Esophagus muscularis mucosa (tissue), 4 donors: ENCODE data around the gene COL27A1. TPM values are rescaled to one million over a fixed set of nuclear protein-coding genes. Genes with fewer than 3 reads are reported as not detected.

Experiments used
- DNase-seq: peaks from one replicate; pipeline ENCODE4 v3.0.0-alpha.2; 2017; ENCODE audit errors: extremely low spot score
- H3K27ac ChIP-seq, 4 donors: fragments of 200-600 bp; sonication (generic); replicated peaks in 1 of 4; 1 replicate in 3 of 4; 2 replicates in 1 of 4; pipeline ENCODE4 v1.5.1; 2016 to 2019; ENCODE audit warnings: mild to moderate bottlenecking in 1 of 4
- H3K27me3 ChIP-seq, 4 donors: fragments of 200-600 bp; sonication (generic); one replicate each; pipeline versions ENCODE4 v1.5.1 to v1.6.0; 2016 to 2019
- H3K36me3 ChIP-seq, 4 donors: fragments of 200-600 bp; sonication (generic); one replicate each; pipeline ENCODE4 v1.5.1; 2016 to 2019
- H3K4me1 ChIP-seq, 4 donors: fragments of 200-600 bp; sonication (generic); one replicate each; pipeline ENCODE4 v1.5.1; 2016 to 2019
- H3K4me3 ChIP-seq, 4 donors: fragments of 200-600 bp; sonication (generic); 1 replicate in 2 of 4; 2 replicates in 2 of 4; pipeline ENCODE4 v1.5.1; 2016 to 2019; ENCODE audit warnings: mild to moderate bottlenecking in 4 of 4, moderate library complexity in 1 of 4
- H3K9me3 ChIP-seq, 4 donors: fragments of 200-600 bp; sonication (generic); 1 replicate in 3 of 4; 2 replicates in 1 of 4; pipeline ENCODE4 v1.5.1; 2016 to 2019
- CTCF ChIP-seq, 3 experiments: fragments of 200-600 bp in 2 of 3; fragments of 450-650 bp in 1 of 3; sonication (generic) in 2 of 3; IDR thresholded peaks; one replicate each; pipeline ENCODE4 v1.5.1; 2017 to 2019; ENCODE audit warnings: antibody characterized with exemption in 3 of 3, mild to moderate bottlenecking in 2 of 3, moderate library complexity in 1 of 3
- EP300 ChIP-seq: sonication (generic); formaldehyde crosslinking; IDR thresholded peaks from one replicate; pipeline ENCODE4 v1.6.1; 2017; ENCODE audit warnings: antibody characterized with exemption
- POLR2A ChIP-seq: fragments of 450-650 bp; IDR thresholded peaks from one replicate; pipeline ENCODE4 v1.6.1; 2017; ENCODE audit warnings: antibody characterized with exemption, moderate library complexity, mild to moderate bottlenecking, low read depth
- POLR2AphosphoS5 ChIP-seq, 2 donors: sonication (generic); formaldehyde crosslinking; IDR thresholded peaks; one replicate each; pipeline ENCODE4 v1.6.1; 2017; ENCODE audit warnings: antibody characterized with exemption in 2 of 2
- WGBS: methylation state at CpG from one replicate; pipeline ENCODE4 v1.1.5; 2018; 5-methylcytosine and 5-hydroxymethylcytosine counted together
- intact Hi-C: fragments of 100-400 bp; cut with DNase I; formaldehyde crosslinking; loops from one replicate; pipeline ENCODE4 v1.15.1; 2023
- total RNA-seq, 4 donors: library from RNA; depleted of rRNA; stranded (reverse); fragments of >200 nt; gene quantifications; one replicate each; pipeline versions ENCODE4 v1.1.0 to v1.2.1, GENCODE V29; 2016

The COL27A1 gene
- total RNA-seq, 4 donors from 2014 or later: 1.8 to 3.3 (median 2.7) TPM

GRCh38 chr9:114243240-114243639 lies 87.9 kb downstream of the COL27A1 start:
- Histone ChIP-seq H3K36me3 (peaks cover 0 to 7% (median 0%) of the 10 kb centered on the region in 4 donors), H3K9me3 (no peaks in the 10 kb centered on the region), H3K27ac (no peak overlapping the region), H3K27me3 (no peaks in the 10 kb centered on the region), H3K4me3 (no peak overlapping the region), H3K4me1 (peaks cover 5 to 10% (median 8%) of the 10 kb centered on the region in 4 donors)
- TF ChIP-seq POLR2A (no peak), EP300 (no peak), CTCF (IDR thresholded peaks at IDR 0.05) (no peak), POLR2AphosphoS5 (IDR thresholded peaks at IDR 0.05) (no peak)
- no peak for DNase-seq
- 93% methylated on average over 3 of the region's 3 CpGs for WGBS
- intact Hi-C loops: no loop called here

DNA sequence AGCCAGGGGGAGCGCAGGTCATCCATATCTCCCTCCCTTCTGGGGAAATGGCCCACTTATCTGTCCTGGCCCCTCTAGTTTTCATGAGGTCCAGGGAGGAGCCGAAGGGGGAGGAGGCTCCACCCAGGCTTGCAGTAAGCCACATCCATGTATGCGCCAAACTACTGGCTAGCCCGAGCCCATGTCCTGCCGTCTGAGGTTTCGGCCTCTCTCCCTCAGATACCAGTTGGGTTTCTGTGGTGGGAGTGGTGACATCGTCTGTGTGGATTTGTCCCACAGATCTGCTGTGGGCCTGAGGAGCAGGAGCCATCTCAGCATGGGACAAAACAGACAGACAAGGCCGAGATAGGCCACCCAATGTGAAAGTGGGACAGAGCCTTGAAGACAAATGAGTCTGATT lies 89.2 kb downstream of the COL27A1 start:
- TF ChIP-seq POLR2A: no peak
- TF ChIP-seq POLR2AphosphoS5 (IDR thresholded peaks at IDR 0.05): no peak
- no peak for TF ChIP-seq CTCF (IDR thresholded peaks at IDR 0.05)
- TF ChIP-seq EP300: no peak
- intact Hi-C loops: no loop called here

GRCh38 chr9:114246558-114246957 lies 91.2 kb downstream of the COL27A1 start:
- H3K36me3 ChIP-seq: peaks cover 0 to 5% (median 0%) of the 10 kb centered on the region in 4 donors
- H3K4me3 ChIP-seq: no peak overlapping the region
- 89% methylated on average over 12 of the region's 12 CpGs for WGBS
- H3K27me3 ChIP-seq: no peaks in the 10 kb centered on the region
- no peaks in the 10 kb centered on the region for H3K9me3 ChIP-seq
- H3K4me1 ChIP-seq: peaks cover 14 to 20% (median 17%) of the 10 kb centered on the region in 4 donors
- TF ChIP-seq POLR2A: no peak
- no peak for TF ChIP-seq EP300
- TF ChIP-seq CTCF (IDR thresholded peaks at IDR 0.05): no peak
- no peak for TF ChIP-seq POLR2AphosphoS5 (IDR thresholded peaks at IDR 0.05)
- H3K27ac ChIP-seq: no peak overlapping the region
- DNase-seq: no peak
- intact Hi-C loops: no loop called here

More for the DNA sequence above, 89.2 kb downstream of the COL27A1 start:
- H3K4me1 ChIP-seq: peaks cover 2 to 4% (median 3%) of the 10 kb centered on the region in 4 donors
- WGBS: 98% methylated on average over 7 of the region's 8 CpGs
- no peaks in the 10 kb centered on the region for H3K9me3 ChIP-seq
- no peak for DNase-seq
- H3K27me3 ChIP-seq: no peaks in the 10 kb centered on the region
- H3K27ac ChIP-seq: no peak overlapping the region
- peaks cover 0 to 7% (median 0%) of the 10 kb centered on the region in 4 donors for H3K36me3 ChIP-seq
- no peak overlapping the region for H3K4me3 ChIP-seq

DNA sequence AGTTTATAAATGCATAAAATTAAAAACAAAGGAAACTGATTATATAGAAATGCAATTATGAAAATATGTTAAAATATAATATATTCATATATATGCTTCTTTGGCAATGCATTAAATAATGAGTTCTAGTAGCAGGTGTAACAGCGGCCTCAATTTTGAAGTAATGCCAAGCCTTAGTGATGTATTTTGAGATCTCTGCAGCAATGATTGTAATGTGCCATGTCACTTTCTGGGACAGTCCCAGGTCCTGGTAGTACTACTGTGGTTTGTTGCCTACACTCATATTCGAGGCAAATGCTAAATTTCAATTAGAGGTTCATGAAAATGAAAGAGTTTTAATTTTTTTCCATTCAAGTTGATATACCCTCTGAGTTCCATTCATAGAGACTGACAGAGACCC lies 91.7 kb downstream of the COL27A1 start:
- intact Hi-C loops: no loop called here
- 91% methylated on average over 2 of the region's 2 CpGs for WGBS
- no peak overlapping the region for H3K27ac ChIP-seq

More for the DNA sequence above, 91.7 kb downstream of the COL27A1 start:
- DNase-seq: no peak
- Histone ChIP-seq H3K4me3 (no peak overlapping the region), H3K27me3 (no peaks in the 10 kb centered on the region), H3K4me1 (peaks cover 14 to 20% (median 17%) of the 10 kb centered on the region in 4 donors), H3K9me3 (no peaks in the 10 kb centered on the region), H3K36me3 (peaks cover 0 to under 1% (median 0%) of the 10 kb centered on the region in 4 donors)
- TF ChIP-seq POLR2AphosphoS5 (IDR thresholded peaks at IDR 0.05) (no peak), CTCF (IDR thresholded peaks at IDR 0.05) (no peak), EP300 (no peak), POLR2A (no peak)
